C4-2B (cell line): ENCODE measurements around the gene ZNF641.

Source experiments
- H3K27ac ChIP-seq: fragments of 450-650 bp; 2 replicates; pipeline ENCODE4 v1.5.1; 2017
- ZFX ChIP-seq: fragments of 450-650 bp; IDR thresholded peaks from 2 replicates; pipeline ENCODE4 v1.6.1; 2017
- TF ChIP-seq, protein P1 (sequence below): fragments of 450-650 bp; conservative IDR thresholded peaks from 2 replicates; pipeline ENCODE4 v1.5.1; 2017; ENCODE audit warnings: mild to moderate bottlenecking

The ZNF641 gene

DNA sequence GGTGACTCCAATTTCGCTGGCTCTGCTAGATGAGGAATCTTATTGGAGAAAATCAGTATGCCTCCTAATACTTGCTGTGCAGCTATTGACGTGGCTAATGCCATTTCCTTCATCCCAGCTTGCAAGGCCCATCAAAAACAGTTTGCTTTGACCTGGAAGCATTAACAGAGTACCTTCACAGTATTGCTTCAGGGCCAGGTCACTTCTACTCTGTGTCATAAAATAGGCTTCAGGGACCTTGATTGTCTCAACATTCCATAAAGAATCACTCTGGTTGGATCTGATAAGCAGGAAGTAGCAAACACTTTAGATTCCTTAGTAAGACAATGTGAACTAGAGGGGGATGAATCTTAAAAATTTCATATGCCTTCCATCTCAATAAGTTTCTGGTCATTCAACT is 26.9 kb upstream of the ZNF641 start:
- TF ChIP-seq ZFX = no peak
- TF ChIP-seq, protein P1, sequence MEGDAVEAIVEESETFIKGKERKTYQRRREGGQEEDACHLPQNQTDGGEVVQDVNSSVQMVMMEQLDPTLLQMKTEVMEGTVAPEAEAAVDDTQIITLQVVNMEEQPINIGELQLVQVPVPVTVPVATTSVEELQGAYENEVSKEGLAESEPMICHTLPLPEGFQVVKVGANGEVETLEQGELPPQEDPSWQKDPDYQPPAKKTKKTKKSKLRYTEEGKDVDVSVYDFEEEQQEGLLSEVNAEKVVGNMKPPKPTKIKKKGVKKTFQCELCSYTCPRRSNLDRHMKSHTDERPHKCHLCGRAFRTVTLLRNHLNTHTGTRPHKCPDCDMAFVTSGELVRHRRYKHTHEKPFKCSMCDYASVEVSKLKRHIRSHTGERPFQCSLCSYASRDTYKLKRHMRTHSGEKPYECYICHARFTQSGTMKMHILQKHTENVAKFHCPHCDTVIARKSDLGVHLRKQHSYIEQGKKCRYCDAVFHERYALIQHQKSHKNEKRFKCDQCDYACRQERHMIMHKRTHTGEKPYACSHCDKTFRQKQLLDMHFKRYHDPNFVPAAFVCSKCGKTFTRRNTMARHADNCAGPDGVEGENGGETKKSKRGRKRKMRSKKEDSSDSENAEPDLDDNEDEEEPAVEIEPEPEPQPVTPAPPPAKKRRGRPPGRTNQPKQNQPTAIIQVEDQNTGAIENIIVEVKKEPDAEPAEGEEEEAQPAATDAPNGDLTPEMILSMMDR = no peak

DNA sequence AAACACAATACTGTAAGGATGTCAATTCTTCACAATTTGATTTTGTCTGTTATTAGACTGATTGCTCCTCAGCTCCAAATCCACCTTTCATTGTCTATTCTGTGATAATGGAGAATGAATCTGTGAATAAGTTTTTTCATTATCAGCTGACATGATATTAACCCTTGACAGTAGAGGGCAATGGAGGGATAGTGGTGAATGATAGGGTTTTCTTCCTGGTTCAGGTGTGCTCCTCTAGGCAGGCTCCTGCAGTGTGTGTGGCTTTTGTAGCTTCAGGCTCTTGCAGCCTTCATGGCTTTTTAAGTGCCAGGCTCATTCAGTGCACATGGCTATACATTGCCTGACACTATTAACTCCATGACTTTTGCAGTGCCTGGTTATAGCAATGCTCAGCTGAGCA is 23.4 kb upstream of the ZNF641 start:
- H3K27ac ChIP-seq = no peak overlapping the region

More for the DNA sequence above, 26.9 kb upstream of the ZNF641 start:
- H3K27ac ChIP-seq = no peak overlapping the region

DNA sequence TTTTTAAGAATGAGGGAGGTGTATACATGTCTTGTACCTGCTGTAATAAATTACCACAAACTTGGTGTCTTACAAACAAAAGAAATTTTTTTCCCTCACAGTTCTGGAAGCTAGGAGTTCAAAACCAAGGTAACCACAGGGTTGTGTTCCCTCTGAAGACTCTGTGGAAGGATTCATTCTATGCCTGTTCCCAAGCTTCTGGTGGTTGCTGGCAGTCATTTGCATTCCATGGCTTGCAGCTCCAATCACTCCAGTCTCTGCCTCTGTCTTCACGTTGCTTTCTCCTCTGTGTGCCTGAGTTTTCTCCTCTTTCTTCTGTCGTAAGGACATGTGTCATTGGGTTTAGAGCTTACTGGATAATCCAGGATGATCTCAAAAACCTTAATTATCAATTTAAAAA is 15.4 kb upstream of the ZNF641 start:
- H3K27ac ChIP-seq = no peak overlapping the region
- no peak for TF ChIP-seq ZFX
- TF ChIP-seq, protein P1 = no peak

More for the DNA sequence above, 23.4 kb upstream of the ZNF641 start:
- TF ChIP-seq ZFX = no peak
- TF ChIP-seq, protein P1 = no peak

DNA sequence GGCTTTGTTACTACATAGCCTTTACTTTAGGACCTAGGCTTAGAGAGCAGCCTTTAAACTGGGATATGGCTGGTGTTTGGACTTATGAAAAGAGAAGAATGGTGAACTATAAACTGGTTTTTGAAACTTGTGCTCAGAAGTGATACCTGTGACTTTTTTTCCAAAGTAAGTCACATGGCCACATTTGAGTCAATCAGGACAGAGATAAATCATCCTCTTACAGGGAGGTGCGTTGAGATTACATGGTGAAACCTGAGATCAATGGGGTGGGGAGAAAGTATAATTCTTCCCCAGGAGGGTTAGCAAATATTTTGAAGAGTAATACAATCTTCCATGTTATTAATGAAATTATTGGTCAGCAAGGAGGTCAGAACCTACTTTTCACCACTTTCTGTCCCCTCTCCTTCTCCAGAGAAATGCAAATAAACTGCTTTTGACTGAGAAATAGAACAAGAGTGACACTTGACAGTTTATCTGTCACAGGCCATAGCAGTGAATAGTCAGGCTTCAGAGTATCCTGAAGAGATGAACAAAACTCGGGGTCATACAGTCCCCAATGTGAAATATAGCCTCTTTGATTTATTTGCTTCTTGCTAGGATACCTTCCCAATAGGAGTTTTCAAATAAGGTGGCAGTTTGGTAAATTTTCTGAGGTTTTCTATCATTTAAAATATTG is 11.1 kb upstream of the ZNF641 start:
- TF ChIP-seq ZFX = no peak
- TF ChIP-seq, protein P1 = no peak

DNA sequence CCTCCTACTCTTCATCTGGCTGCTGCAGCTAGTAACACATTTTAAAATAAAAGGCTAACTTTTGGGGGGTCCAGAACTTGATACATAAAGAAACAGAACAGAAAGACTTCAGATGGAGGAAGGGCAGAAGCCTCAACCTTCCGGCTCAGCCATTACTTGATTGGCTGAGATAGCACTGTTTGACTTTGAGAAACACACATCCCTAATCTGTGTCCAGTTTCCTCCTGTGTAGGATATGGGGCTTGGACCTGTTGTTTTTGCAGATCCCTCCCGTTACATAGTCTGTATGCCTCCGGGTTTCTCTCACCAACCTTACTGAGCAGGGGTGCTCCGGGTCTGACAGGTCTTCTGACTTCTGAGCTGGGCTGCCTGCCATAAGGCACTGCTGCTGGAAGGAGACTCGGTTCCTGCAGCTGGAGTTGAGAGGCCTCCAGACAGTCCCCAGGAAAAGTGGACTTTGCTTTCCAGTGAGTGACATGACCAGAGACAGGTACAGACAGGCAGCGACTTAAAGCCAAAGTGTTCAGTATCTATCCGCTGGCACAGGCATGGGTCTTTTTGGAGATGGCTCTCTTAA is 8.3 kb upstream of the ZNF641 start:
- TF ChIP-seq ZFX = no peak
- TF ChIP-seq, protein P1 = no peak

More for the DNA sequence above, 11.1 kb upstream of the ZNF641 start:
- H3K27ac ChIP-seq = no peak overlapping the region

DNA sequence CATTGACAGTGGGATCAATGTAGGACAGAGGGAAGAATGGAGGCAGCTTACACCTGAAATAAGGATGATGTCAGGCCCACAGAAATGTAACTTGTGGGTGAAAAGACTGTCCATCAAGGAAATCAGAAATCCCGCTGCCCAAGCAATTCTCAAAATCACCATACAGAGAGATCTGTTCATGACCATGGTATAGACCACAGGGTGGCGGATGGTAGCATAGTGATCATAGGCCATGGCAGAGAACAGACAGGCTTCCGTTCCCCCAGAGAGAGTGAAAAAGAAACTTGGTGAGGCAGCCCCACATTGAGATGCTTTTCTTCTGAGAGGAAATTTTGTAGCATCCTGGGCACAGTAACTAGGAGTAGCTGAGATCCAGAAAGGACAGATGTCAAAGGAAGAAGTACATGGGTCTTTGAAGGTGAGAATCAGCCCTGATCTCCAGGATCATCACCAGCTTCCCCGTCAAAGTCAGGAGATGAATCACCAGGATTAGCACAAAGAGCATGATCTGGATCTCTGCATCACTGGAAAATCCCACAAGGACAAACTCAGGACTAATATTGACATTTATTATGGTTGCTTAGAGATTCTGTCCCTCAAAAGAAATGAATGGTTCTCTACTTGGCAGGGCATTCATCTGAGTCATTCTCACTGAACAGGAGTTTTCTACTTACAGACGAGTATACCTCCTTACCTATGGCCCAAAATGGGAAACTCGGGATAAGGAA is 5.5 kb upstream of the ZNF641 start:
- no peak overlapping the region for H3K27ac ChIP-seq
- TF ChIP-seq ZFX = no peak
- TF ChIP-seq, protein P1 = no peak

More for the DNA sequence above, 8.3 kb upstream of the ZNF641 start:
- no peak overlapping the region for H3K27ac ChIP-seq

DNA sequence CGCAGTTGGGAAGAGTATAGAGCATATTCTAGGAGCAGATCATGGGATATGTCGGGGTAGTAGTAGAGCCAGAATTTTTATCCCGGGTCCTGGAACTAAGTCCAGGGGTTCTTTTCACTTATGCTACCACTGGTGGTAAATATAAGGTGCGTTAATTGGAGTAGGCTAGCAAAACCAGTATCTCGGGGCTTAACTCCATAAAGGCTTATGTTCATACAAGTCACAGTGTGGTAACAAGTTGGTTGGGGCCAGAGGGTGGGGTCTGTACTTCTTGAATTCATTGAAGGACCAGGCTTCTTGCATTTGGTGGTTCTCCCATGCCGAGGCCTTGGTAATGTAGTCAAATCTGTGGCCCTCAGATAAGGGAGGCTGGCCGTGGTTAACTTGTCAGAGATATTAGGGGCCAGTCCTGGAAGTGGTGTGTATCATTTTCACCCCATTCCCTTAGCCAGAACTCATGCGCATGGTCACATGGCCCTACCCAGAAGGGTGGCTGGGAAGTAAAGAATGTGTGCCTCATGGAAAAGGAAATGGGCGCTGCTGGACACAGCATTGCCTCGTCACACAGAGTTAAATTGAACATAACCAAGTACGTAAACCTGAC is 1.5 kb upstream of the ZNF641 start:
- TF ChIP-seq, protein P1 = no peak
- TF ChIP-seq ZFX = no peak
- H3K27ac ChIP-seq = no peak overlapping the region
